ENCODE results near the gene CASP8.
"Not testable (repeated sequence)": the region's sequence is repeated elsewhere in the genome, so short reads cannot be mapped to it uniquely, and the experiment has no call there.

CASP8 gene

DNA sequence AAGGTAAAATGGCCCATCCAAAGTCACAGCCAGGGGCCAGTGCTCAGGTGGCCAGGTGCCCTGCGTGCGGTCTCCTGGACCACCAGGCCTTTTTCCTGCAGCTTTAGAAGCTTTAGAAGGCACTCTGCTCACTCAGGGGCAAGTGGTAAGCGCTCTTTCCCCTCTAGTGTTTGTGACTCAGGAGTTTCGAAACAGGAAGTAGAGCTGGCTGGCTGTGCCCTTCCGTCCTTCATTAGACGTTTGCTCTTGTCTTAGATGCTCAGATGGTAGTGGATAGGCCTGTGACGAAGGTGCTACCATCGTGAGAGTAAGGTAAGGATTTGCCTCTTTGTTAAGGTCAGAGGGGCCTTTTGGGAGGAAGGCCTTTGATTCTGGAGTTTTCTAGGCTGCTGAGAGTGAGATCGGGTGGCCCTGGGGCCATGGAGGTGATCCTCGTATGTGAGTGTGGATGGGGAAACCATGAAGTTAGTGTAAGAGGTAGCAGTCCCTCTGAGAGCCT is at the start of gene CASP8:
TSS of gene CASP8 (plus strand) at position 235 of the 499 bp plus-strand sequence. CDS start 5,951 bp downstream, outside the sequence.
- DNase-seq = no peak

DNA sequence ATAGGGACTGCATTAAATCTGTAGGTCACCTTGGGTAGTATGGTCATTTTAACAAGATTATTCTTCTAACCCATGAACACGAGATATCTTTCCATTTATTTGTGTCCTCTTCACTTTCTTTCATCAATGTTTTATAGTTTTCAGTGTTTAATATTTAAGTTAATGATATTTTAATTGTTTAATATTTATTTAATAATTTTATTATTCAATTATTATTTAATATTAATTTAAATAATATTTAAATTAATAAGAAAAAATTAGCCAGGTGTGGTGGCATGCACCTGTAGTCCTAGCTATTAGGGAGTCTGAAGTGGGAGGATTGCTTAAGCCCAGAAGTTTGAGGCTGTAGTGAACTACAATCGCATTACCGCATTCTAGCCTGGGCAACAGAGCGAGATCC is 44.4 kb upstream of the CASP8 start:
- DNase-seq = no peak

DNA sequence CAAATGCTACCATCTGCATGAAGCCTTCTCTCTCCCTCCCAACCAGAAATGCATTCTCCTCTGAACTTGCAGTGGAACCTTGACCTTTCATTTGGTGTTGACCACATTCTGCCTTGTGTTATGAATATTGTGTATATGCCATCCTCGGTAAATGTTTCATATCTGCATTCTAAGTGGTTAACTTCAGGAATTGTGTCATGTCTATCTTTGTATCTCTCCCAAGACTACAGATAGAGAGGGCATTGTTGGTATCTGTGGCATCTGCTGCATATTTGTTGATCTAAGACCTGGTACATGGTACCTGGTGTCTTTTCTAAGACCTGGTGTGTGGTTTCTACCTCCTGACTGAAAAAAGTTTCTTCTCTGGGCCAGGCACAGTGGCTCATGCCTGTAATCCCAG is 43.4 kb upstream of the CASP8 start:
- no peak for DNase-seq

DNA sequence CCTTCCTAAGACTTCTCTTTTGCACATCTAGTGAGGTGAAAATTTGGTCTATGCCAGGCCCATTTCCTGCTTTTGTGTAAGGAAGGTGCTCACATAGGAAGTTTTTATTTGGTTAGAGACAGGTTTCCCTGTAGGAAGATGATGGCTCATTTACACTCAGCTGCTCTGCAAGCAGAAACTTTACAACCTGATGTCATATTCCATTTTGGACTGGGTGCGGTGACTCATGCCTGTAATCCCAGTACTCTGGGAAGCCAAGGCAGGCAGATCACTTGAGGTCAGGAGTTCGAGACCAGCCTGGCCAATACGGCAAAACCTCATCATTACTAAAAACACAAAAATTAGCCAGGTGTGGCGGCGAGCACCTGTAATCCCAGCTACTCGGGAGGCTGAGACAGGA is 41.6 kb upstream of the CASP8 start:
- no peak for DNase-seq

DNA sequence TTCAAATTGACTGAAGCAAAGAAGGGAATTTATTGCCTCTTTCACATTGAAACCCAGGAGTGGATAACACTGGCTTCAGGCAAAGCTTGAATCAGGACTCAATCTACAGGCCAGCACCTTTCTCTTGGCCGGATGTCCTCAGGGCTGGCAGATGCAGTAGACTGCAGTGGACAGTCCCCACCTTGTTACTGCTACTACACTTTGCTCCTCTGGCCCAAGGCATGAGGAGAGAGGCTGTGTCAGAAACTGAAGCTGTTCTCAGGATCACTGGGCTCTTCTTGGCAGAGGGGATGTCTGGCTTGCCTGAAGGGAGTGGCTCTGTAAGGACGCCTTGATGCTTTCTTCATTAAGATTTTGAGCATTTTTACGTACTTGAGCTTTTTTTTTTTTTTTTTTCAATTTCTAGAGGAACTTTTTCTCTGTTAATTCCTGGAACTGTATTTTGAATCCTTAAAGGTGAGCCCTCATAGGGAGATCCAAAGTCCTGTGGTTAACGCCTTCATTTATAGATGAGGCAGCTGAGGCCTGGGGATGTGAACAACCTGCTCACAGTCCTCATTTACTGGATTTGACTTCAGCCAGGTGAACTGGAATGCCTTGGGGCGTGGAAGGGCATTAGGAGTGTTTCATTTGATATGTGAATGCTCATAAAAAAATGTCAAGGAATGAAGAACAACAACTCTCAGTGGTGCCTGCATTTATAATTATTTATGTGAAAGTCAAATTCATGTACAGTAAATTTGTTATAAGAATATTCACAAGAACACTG is 40.8 kb upstream of the CASP8 start:
- DNase-seq = no peak

DNA sequence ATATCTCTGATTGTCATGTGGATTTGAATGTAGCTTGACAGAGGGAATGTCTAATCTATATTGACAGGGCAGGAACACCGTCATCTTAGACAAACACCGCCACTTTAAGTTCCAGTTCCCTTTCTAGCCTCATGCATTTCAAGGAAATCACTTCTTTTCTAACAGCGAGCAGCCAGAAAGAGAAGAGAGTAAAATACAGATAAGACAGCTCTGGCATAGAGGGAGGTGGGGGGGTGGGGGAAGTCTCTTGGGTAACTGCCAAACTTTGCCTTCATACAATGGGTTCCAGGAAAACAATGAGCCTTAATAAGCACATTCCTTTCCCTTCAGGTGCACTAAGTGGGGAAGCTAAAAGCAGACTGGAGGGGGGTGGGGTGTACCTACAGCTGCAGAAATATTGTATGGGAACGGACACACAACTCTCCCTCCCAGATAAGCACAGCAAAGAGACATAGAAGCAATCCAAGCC is 40.2 kb upstream of the CASP8 start:
- no peak for DNase-seq

DNA sequence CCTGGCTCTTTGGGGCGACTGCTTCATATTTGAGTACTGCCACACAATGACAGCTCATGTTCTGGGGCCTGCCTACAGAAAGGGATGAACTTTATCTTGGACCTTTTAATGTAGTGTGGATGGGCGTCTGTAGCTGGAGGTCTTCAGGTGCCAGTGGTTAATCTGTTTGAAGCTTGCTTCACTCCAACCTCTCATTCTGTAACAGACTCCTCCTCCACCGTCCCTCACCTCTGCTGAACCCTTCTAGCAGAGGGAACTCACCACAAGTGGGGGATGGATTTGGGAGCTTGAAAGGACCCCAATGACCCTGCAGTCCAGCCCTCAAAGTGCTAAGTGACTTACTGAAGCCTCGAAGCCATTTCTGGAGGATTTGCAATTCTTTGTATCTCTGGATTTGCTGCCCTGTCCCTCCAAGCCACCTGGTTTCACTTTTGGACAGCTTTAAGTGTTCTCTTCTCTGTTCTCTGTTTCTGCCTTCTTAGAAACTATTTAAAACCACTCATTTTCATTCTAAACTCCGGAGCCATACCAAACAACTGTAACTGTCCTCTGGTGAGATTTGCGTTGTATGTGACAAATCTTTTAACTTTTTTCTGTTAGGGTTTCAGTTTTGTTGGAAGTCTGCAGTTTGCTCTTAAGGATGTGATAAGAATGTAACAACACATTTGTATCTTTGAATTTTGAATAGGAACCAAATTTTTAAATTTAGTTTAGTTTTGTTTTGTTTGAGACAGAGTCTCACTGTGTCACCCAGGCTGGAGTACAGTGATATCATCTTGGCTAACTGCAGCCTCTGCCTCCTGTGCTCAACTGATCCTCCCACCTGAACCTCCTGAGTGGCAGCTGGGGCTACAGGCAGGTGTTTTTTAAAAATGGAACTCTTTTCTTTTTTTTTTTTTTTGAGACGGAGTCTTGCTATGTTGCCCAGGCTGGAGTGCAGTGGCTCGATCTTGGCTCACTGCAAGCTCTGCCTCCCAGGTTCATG is 37.0 kb upstream of the CASP8 start:
- DNase-seq = no peak

DNA sequence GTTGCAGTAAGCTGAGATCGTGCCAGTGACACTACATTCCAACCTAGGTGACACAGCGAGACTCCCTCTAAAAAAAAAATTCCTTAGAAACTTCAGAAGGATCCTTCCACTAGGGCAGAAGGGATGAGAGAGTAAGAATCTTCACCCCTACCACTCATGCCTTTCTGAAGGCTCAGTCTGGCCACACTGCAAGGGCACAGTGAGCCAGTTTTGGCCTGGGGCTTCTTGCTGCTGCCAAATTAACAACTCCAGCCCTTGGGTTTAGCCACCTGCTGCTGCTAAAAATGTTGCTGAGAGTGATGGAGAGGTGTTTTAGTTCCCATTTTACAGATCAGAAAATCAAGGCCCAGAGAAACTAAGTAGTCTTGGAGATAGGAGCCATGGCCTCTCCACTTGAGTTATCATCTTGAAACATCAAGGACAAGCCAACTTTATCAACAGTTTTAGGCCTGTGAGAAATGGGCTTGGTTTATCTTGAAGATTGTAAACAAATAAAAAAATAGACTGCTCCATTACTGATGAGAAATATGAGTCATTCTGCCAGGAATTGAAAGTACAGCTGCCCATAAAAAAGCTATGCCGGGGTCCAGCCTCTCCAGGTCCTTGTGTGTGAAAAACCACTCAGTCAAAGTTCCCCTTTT is 31.9 kb upstream of the CASP8 start:
- DNase-seq = no peak

DNA sequence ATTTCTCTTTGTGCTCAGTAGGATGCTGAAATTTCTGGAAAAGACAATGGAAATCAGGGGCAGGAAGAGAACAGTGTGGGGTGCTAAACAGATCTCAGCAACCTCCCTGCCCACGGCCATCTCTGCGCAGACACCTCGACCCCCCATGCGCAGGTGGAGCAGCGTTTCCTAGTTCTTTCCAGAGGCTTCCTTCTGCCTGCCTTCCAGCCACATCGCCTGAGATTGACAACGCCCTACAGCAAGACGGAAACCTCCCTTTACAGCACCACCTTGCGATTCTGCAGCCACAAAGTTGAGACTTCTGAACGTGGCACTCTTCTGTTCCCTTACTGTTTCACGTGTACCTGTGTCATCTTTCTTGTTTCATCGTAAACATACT is 31.4 kb upstream of the CASP8 start:
- DNase-seq = no peak

DNA sequence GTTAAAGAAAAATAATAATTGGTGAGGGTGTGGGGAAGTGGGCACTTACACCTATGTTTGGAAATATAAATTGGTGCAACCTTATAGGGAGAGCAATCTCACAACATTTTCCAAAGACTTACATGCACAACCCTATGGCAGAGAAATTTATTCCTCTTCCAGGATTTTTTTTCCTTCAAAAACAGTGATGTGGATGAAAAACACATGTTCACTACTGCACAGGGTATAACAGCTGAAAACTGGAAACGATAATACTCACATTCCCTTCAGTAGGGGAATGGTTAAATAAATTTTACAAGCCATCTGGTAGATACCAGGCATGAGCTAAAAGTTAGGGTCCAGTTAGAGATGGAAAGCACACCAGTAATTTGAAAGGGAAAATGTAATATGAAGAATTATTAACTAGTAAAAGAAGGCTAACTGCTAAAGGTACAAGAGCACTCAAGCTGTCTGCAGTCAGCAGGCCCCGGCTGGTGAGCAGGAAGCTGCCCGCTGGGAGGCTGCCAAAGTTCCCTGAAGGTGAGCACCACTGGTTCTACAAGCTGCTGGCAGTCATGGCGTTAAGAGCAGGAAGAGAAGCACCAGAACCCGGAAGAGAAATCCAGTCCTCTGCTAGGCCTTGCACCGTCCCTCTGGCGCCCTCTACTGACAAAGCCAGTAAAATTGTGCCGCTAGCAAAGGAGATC is 28.4 kb upstream of the CASP8 start:
- peak; percentile 88 for DNase-seq

DNA sequence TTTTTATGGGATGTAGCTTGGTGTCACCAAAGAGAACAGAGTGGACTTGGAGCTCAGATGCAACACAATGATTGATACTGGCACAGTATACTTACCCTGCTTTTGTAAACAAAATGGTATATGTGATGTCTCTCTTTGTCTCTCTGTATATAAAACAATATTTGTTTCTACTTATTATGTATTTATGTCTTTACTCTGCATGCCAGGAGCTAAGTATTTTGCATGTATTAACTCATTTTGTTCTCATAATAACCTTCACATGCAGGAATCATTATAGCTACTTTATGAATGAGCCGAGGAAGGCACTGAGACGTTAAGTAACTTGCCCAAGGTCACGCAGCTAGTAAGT is 27.9 kb upstream of the CASP8 start:
- DNase-seq = no peak

DNA sequence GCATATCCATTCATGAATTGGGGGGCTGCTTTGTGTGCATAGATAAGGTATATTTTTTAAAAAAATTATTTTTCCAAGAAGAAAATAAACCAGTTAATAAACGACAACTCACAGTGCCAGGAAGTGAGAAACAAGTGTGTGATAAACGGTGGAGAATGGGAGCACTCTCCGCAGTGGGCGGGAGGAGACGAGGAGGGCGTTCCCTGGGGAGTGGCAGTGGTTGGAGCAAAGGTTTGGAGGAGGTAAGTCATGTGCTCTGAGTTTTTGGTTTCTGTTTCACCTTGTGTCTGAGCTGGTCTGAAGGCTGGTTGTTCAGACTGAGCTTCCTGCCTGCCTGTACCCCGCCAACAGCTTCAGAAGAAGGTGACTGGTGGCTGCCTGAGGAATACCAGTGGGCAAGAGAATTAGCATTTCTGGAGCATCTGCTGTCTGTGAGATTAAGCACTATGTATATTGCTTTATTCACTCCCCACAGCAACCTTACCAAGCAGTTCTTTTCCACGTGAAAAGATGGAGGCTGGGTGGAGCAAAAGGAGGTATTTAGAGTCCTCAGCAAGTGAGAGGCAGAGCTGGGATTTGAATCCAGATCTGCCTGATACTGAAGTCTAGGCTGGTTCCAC is 27.0 kb upstream of the CASP8 start:
- peak; percentile 72 for DNase-seq

DNA sequence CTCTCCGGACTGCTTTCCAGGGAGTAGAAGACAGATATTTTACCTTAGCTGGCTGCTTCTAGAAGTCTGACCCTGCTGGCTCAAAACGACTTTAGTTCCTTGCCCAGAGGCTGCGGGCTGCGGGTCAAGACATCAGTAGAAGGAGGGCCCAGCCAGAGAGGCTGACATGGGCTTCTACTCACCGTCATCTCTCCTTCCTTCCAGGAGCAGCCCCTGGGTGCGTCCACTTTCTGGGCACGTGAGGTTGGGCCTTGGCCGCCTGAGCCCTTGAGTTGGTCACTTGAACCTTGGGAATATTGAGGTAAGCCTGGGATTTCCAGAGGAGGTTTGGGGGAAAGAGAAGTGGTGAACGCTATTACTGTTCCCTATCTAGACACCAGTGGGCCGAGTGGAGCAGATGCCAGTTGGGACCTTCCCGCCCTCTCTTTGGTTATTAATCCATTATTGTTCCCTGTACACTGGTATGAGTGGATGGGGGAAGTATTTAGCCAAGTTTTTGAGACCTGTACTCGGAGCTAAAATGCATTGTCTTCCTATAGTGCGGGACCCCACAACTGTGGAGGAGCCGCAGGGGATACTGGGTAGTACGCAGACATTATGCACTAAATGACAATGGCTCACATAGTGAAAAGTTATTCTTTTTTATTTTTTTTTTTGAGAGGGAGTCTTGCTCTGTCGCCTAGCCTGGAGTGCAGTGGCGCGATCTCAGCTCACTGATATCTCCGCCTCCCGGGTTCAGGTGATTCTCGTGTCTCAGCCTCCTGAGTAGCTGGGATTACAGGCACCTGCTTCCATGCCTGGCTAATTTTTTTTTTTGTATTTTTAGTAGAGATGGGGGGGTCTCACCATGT is 26.3 kb upstream of the CASP8 start:
- DNase-seq = no peak

DNA sequence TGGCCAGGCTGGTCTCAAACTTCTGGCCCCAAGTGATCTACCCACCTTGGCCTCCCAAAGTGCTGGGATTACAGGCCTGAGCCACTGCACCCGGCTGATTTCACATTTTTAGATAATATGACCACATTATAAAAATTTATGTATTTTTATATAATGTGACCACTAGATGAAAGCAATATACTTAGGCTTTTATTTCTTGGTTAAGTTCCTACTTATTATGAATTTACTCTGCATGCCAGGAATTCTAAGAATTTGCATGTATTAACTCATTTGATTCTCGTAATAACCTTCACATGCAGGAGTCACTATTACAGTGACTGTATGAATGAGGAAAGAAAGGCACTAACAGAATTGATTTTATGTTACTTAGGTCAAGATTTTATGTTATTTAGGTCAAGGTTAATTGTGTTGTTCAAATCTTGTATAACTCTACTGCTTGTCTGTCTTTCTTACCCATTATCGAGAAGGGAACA is 25.6 kb upstream of the CASP8 start:
- DNase-seq = no peak

DNA sequence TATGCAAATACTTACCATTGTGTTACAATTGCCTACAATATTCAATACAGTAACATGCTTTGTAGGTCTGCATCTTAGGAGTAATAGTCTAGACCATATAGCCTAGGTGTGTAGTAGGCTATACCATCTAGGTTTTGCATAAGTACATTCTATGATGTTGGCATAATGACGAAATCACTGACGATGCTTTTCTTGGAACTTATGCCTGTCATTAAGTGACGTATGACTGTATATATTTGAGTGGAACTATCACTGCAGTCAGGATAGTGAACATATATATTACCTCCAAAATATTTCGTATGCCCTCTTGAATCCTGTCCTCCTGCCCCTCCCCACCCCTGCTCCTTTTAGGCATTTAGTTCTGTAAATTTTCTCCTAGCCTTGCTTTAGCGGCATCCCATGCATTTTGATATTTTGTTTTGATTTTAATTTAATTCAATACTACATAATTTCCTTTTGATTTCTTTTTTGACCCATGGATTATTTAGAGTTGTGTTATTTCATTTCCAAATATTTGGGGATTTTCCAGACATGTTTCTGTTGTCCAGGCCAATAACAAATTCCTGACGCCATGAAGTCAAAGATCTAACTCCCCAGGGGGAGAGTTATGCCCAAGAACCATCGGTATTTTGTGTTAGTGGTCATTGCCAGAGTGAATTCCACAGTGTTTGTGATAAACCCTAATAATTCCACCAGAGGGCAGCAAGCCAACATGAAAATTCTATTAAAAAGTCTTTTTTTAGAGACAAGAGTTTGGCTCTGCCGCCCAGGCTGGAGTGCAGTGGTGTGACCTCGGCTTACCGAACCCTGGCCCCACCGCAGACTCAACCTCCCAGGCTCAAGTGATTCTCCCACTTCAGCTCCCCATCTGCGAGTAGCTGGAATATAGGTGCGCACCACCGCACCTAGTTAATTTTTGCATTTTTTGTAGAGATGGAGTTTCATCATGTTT is 24.2 kb upstream of the CASP8 start:
- DNase-seq = peak; percentile 42

DNA sequence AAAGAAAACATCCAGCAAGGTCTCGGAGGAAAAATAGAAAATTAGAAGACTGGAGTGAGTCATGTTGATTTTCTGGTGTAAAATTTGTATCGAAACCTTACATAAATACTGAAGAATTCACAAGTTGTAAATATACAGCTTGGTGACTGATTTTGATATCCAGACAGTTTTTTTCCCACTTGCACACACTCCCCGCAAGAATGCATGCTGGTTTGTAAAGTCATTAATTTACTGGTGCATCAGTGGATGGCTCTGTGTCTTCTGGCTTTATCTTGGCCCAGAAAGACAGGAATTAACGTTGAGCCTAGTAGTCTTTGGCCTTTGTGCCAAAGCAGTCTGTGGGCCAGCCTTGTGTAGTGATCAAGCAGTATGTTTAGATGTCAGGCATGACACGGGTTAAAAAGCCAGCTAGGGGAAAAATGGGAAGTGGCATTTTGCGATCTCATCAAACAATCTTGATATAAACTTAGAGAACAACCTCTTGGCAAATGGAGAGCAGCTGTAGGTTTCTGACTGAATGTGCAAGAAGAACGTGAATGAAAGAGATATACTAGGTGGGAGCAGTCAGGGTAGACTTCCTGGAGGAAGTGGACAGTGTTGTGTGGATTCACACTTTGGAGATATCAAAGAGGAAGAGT is 22.7 kb upstream of the CASP8 start:
- no peak for DNase-seq

DNA sequence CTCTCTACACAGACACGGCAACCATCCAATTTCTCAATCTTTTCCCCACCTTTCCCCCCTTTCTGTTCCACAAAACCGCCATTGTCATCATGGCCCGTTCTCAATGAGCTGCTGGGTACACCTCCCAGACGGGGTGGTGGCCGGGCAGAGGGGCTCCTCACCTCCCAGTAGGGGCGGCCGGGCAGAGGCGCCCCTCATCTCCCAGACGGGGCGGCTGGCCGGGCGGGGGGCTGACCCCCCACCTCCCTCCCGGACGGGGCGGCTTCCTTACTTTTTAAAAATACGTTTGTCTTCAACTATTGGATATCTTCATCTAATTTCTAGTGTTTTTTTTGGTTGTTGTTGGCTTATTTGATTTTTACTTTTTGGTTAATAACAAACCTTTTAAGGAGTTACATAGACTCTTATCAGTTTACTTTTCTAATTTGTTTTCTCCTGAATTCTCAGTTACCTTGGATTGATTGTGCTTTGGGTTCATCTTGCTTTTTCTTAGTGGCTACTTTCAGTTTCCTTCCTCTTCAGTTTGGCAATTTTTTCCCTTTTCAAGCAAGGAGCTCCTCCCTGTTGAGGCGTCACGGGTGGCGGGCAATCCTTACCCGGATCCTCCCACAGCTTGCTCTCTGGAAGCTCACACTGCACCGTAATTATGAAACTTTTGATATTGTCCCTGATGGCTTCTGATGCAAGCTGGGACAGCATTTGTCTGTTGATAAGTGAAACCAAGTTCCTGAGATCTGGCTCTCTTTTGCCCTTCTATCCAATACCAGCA is 21.0 kb upstream of the CASP8 start:
- DNase-seq = not testable (repeated sequence)

DNA sequence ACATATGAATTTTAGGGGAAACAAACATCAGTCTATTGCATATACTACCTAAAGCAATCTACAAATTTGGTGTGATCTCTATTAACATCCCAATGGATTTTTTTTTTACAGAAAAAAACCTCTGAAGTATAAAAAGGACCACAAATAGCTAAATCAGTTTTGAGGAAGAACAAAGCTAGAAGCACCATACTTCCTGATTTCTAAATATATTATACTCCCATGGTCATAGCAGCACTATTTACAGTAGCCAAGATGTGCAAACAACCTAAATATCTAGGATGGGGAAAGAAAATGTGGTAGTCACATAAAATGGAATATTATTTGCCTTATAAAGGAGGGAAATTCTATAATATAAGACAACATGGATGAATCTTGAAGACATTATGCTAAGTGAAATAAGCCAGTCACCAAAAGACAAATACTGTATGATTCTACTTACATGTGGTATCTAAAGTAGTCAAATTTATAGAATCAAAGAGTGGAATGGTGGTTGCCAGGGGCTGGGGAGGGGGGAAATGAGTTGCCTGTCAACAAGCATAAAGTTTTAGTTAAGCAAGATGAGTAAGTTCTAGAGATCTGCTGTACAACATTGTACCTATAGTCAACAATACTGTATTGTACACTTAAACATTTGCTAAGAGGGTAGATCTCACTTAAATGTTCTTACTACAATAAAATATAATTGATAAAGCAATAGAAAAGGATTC is 17.6 kb upstream of the CASP8 start:
- DNase-seq = no peak
